Measurements from ENCODE around the gene LOC128125822.
A peak's percentile ranks its signal among the peaks of the same experiment; 100 is the strongest.
"Not testable (repeated sequence)": the region's sequence is repeated elsewhere in the genome, so short reads cannot be mapped to it uniquely, and the experiment has no call there.

LOC128125822 gene

GRCh38 chr6:63572044-63572746, at the start of gene LOC128125822, which contains the start of gene PTP4A1:
TSS of gene LOC128125822 (plus strand) at chr6:63572480.
TSS of gene PTP4A1 (plus strand) at chr6:63572480. CDS start at chr6:63576881, 4,401 bp downstream.
- DNase-seq: peak; percentile 77 to 99 (median 98)

GRCh38 chr6:63522911-63523287, 49.4 kb upstream of the LOC128125822 start:
- not testable (repeated sequence) for DNase-seq

- DNase-seq: no peak
Observed at GRCh38 chr6:63523630-63524029, 48.6 kb upstream of the LOC128125822 start.

- no peak for DNase-seq
Observed at GRCh38 chr6:63525186-63525878, 46.9 kb upstream of the LOC128125822 start.

GRCh38 chr6:63526931-63527330, 45.3 kb upstream of the LOC128125822 start:
- no peak for DNase-seq

- DNase-seq: no peak
Observed at GRCh38 chr6:63527658-63528514, 44.4 kb upstream of the LOC128125822 start.

GRCh38 chr6:63529498-63529897, 42.8 kb upstream of the LOC128125822 start:
- no peak for DNase-seq

- DNase-seq: no peak
Observed at GRCh38 chr6:63530182-63530581, 42.1 kb upstream of the LOC128125822 start.

GRCh38 chr6:63530991-63531390, 41.3 kb upstream of the LOC128125822 start:
- DNase-seq: no peak

- no peak for DNase-seq
Observed at GRCh38 chr6:63533026-63533425, 39.3 kb upstream of the LOC128125822 start.

- no peak for DNase-seq
Observed at GRCh38 chr6:63533952-63534351, 38.3 kb upstream of the LOC128125822 start.

GRCh38 chr6:63537201-63537958, 34.9 kb upstream of the LOC128125822 start:
- DNase-seq: no peak

GRCh38 chr6:63537959-63538300, 34.4 kb upstream of the LOC128125822 start:
- DNase-seq: no peak

- no peak for DNase-seq
Observed at GRCh38 chr6:63538550-63538949, 33.7 kb upstream of the LOC128125822 start.

GRCh38 chr6:63543001-63543400, 29.3 kb upstream of the LOC128125822 start:
- no peak for DNase-seq

GRCh38 chr6:63543982-63544381, 28.3 kb upstream of the LOC128125822 start:
- no peak for DNase-seq

- no peak for DNase-seq
Observed at GRCh38 chr6:63546236-63546635, 26.0 kb upstream of the LOC128125822 start.

- no peak for DNase-seq
Observed at GRCh38 chr6:63546697-63547096, 25.6 kb upstream of the LOC128125822 start.

GRCh38 chr6:63549076-63549475, 23.2 kb upstream of the LOC128125822 start:
- no peak for DNase-seq

GRCh38 chr6:63553208-63553607, 19.1 kb upstream of the LOC128125822 start:
- no peak for DNase-seq

- no peak for DNase-seq
Observed at GRCh38 chr6:63553900-63554299, 18.4 kb upstream of the LOC128125822 start.

GRCh38 chr6:63554782-63555181, 17.5 kb upstream of the LOC128125822 start:
- no peak for DNase-seq
